Measurements from ENCODE around the gene EFCAB9.

DNA sequence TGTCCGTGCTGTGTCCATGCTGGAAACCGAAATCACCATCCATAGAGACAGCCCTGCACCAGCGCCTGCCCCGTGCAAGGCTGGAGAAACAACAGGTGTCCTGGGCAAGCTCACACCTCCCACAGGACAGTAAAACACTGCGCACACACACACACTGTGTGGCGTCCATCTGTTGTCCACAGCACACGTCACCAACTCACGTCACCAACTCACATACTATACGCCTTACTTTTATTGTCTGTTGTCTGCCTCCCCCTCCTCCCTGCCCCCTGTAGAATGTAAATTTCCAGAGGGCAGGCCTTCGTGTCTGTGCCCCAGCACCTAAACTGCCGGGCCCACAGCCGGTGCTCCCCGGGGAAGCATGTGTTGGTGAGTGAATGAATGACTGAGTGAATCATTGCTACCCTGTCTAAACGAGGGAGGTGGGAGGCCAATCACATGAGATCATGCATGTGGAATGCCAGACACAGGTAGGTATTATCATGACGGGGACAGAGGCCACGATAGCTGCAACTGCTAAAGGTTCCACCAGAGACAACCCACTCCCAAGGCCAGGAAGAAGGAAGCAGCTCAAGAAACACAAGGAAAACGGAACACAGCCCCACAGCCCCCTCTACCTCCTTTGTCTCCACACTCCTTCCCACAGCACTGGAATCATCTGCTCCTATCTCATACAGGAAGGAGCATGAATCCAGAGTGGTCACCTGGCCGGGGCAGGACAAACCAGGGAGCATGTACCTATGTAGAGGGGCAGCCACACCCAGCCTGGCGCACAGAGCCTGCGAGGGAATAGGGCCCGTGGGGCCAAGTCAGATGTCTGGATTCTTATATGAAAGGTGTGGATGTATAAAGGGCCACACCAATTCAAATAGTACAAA, 47.9 kb upstream of the EFCAB9 start:
- TF ChIP-seq, protein P1, sequence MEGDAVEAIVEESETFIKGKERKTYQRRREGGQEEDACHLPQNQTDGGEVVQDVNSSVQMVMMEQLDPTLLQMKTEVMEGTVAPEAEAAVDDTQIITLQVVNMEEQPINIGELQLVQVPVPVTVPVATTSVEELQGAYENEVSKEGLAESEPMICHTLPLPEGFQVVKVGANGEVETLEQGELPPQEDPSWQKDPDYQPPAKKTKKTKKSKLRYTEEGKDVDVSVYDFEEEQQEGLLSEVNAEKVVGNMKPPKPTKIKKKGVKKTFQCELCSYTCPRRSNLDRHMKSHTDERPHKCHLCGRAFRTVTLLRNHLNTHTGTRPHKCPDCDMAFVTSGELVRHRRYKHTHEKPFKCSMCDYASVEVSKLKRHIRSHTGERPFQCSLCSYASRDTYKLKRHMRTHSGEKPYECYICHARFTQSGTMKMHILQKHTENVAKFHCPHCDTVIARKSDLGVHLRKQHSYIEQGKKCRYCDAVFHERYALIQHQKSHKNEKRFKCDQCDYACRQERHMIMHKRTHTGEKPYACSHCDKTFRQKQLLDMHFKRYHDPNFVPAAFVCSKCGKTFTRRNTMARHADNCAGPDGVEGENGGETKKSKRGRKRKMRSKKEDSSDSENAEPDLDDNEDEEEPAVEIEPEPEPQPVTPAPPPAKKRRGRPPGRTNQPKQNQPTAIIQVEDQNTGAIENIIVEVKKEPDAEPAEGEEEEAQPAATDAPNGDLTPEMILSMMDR (IDR thresholded peaks at IDR 0.05; ENCODE audit: poor library complexity, severe bottlenecking), result no peak
- TF ChIP-seq POLR2AphosphoS5 (IDR thresholded peaks at IDR 0.05), result no peak
- no peak for TF ChIP-seq SMC3 (conservative IDR thresholded peaks at IDR 0.05; ENCODE audit: poor library complexity)
- TF ChIP-seq, protein P2, sequence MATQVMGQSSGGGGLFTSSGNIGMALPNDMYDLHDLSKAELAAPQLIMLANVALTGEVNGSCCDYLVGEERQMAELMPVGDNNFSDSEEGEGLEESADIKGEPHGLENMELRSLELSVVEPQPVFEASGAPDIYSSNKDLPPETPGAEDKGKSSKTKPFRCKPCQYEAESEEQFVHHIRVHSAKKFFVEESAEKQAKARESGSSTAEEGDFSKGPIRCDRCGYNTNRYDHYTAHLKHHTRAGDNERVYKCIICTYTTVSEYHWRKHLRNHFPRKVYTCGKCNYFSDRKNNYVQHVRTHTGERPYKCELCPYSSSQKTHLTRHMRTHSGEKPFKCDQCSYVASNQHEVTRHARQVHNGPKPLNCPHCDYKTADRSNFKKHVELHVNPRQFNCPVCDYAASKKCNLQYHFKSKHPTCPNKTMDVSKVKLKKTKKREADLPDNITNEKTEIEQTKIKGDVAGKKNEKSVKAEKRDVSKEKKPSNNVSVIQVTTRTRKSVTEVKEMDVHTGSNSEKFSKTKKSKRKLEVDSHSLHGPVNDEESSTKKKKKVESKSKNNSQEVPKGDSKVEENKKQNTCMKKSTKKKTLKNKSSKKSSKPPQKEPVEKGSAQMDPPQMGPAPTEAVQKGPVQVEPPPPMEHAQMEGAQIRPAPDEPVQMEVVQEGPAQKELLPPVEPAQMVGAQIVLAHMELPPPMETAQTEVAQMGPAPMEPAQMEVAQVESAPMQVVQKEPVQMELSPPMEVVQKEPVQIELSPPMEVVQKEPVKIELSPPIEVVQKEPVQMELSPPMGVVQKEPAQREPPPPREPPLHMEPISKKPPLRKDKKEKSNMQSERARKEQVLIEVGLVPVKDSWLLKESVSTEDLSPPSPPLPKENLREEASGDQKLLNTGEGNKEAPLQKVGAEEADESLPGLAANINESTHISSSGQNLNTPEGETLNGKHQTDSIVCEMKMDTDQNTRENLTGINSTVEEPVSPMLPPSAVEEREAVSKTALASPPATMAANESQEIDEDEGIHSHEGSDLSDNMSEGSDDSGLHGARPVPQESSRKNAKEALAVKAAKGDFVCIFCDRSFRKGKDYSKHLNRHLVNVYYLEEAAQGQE (IDR thresholded peaks at IDR 0.05; ENCODE audit: borderline replicate concordance), result no peak
- no peak for TF ChIP-seq TAF1 (IDR thresholded peaks at IDR 0.05; ENCODE audit: low read depth)
- TF ChIP-seq RAD21 (conservative IDR thresholded peaks at IDR 0.05), result no peak
- no peak for TF ChIP-seq EZH2 (IDR thresholded peaks at IDR 0.05; ENCODE audit: borderline replicate concordance, insufficient read depth, low read length, poor library complexity, severe bottlenecking)
- TF ChIP-seq EP300 (conservative IDR thresholded peaks at IDR 0.05; ENCODE audit: poor library complexity, severe bottlenecking), result no peak

Measured in neural cell (in vitro differentiated cells).